Body of pancreas (tissue), 4 donors: ENCODE measurements around the gene INPP5J.

ENCODE experiments used
- CTCF ChIP-seq, 7 experiments: fragments of 450-650 bp in 4 of 7; fragments of 200-600 bp in 3 of 7; sonication (generic) in 3 of 7; IDR thresholded peaks; one replicate each; pipeline ENCODE4 v1.5.1; 2016 to 2019; ENCODE audit warnings: antibody characterized with exemption in 7 of 7
- POLR2A ChIP-seq, 3 donors: fragments of 450-650 bp; IDR thresholded peaks; one replicate each; pipeline ENCODE4 v1.6.1; 2016; ENCODE audit warnings: antibody characterized with exemption in 3 of 3, mild to moderate bottlenecking in 2 of 3

GRCh38 chr22:31170971-31171370 is 48.2 kb downstream of the INPP5J start:
- TF ChIP-seq CTCF (IDR thresholded peaks at IDR 0.05): no peak
- TF ChIP-seq POLR2A (IDR thresholded peaks at IDR 0.05): no peak
